Mammary epithelial cell (primary cell): Measurements from ENCODE around the gene C2CD4A.

ENCODE experiments used
- CTCF ChIP-seq, 2 donors: IDR thresholded peaks in 1 of 2; conservative IDR thresholded peaks in 1 of 2; 2 replicates each; pipeline ENCODE4 v1.5.1; 2011 to 2012; ENCODE audit warnings: inconsistent platforms in 2 of 2, low read length in 2 of 2, mild to moderate bottlenecking in 2 of 2, control low read depth in 1 of 2, low read depth in 1 of 2; ENCODE audit not compliant: insufficient read depth in 1 of 2; ENCODE audit errors: extremely low read depth in 1 of 2
- EZH2 ChIP-seq: IDR thresholded peaks from 2 replicates; pipeline ENCODE4 v1.6.1; 2012; ENCODE audit warnings: low read length, inconsistent platforms, borderline replicate concordance

GRCh38 chr15:62035256-62035924 is 31.4 kb upstream of the C2CD4A start:
- TF ChIP-seq CTCF (conservative IDR thresholded peaks at IDR 0.05 in 1 of 2, IDR thresholded peaks at IDR 0.05 in 1 of 2; ENCODE audit: extremely low read depth in 1 of 2, insufficient read depth in 1 of 2, low read depth in 1 of 2, low read length in 2 of 2) (no peak), EZH2 (no peak)
